GM18907 (cell line): Measurements from ENCODE around the gene NPC1L1.
"Not testable (repeated sequence)": the region's sequence is repeated elsewhere in the genome, so short reads cannot be mapped to it uniquely, and the experiment has no call there.

Experiments used
- ATAC-seq: cut with Tn5 transposase; IDR thresholded peaks from one replicate; pipeline ENCODE4 v1.9.1; 2021; ENCODE audit warnings: mild to moderate bottlenecking, moderate library complexity; ENCODE audit not compliant: unreplicated experiment

Gene NPC1L1

DNA sequence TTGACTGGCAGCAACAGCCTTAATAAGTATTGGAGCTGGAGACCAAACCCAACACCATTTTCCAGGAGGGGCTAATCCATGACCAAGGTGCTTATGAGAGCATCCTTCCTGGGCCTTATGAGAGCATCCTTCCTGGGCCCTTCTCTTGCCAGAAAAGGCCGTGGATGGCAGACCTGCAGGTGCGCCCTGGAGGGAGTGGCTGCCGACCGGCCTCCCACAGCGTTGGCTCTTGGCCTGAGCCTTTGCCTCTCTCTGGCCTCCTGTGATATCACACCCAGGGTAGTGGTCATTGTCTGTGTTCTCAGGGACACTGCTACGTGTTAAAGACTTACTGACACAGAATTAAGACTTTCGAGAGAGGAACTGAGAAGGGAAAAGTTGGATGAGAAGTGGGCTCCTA, 28.4 kb downstream of the NPC1L1 start:
- ATAC-seq, result no peak

DNA sequence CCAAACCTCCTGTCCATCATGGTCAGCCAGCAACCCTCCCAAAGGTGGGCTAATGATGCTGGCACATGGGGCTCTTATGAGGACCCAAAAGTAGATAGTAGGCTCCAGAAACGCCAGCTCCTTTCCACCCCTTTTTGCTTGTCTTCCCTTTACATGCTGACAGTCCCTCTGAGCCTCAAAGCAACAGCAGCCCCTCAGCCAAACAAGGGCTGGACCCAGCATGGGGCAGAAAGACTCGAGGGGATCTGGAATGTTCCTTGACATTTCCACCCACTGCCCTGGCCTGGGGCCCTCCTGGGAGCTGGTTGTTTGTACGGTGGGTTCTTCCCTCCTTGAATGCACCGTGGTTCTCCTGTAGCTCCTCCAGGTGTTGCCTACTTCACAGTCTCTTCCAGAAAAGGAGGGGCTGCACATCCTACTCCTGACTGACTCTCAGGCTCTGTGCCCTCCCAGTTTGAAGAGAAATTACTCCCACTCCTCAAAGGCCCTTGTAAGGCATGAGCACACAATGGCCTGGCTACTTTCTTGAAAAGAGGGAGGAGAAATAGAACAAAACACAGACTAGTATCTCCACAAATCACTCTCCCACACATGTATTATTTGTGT, 29.2 kb downstream of the NPC1L1 start:
- ATAC-seq, result no peak

DNA sequence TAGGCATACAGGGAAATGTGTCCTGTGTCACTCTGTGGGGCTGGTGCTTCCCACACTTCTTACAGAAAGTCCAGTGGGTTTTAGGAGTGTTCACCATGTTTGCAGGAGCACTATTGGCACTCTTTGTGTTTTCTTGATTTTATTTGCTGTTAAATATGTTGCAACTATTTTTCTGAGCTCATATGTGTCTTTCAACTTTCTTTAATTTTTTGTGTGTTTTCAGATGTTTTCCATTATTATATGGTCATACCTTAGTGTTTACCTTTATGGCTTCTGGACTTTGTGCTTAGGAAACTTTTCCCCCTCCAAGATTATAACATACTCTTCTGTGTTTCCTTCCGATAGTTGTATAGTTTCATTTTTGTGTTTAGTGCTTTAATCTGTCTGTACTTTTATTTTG, 29.9 kb downstream of the NPC1L1 start:
- ATAC-seq, result no peak

DNA sequence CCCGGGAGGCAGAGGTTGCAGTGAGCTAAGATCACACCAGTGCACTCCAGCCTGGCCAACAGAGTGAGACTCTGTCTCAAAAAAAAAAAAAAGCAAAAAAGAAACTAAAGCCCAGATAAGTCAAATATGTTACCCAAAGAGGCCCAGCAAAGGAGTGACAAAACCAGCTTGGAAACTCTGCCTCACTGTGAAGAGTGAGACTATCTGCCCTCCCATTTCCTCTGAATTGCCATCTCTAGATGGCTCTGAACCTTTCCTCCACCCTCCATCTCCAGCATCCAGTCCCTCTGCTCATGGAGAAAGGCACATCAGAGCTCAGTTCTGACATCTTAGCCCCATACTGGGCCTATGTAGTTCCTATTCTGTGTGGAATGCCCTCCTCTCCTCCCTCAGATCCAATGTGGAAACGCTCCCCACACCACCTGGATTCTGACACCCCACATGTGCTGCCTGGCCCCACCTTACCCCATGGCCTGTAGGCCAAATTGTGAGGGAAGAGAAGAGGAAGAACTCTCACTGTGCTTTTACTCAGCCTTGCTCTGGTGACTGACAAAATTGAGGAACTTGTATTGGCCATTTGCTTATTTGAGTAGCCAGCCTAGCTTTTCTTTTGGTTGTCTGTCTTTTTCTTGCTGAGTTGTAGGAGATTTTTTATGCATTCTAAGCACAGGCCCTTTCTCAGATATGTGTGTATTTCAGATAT, 32.7 kb downstream of the NPC1L1 start:
- ATAC-seq, result no peak

DNA sequence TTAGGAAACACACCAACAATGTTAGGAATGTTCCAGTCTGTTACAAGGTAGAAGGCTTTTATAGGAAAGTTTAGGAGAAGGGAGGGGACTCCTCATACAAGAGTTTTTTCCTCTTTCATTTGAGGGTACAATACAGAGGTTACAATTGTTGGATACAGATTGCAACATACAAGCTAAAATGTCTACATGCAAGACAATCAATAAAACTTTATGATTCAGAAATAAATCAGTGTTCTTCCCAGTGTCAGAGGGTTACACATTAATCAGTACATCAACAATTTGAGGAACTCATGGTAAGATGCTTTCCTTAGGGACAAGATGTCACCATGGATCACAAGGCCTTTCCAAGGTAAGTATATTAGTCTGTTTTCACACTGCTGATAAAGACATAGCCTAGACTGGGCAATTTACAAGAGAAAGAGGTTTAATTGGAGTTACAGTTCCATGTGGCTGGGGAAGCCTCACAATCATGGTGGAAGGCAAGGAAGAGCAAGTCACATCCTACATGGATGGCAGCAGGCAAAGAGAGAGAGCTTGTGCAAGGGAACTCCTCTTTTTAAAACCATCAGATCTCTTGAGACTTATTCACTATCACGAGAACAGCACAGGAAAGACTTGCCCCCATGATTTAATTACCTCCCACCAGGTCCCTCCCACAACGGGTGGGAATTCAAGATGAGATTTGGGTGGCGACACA, 34.4 kb downstream of the NPC1L1 start:
- ATAC-seq, result not testable (repeated sequence)

DNA sequence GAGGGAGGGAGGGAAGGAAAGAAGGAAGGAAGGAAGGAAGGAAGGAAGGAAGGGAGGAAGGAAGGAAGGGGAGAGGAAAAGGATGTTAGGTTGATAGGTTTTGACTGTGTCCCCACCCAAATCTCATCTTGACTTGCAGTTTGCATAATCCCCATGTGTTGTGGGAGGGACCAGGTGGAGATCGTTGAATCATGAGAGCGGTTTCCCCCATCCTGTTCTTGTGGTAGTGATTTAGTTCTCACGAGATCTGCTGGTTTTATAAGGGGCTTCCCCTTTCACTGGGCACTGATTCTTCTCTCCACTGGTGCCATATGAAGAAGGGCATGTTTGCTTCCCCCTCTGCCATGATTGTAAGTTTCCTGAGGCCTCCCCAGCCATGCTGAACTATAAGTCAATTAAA, 35.5 kb downstream of the NPC1L1 start:
- ATAC-seq, result no peak

DNA sequence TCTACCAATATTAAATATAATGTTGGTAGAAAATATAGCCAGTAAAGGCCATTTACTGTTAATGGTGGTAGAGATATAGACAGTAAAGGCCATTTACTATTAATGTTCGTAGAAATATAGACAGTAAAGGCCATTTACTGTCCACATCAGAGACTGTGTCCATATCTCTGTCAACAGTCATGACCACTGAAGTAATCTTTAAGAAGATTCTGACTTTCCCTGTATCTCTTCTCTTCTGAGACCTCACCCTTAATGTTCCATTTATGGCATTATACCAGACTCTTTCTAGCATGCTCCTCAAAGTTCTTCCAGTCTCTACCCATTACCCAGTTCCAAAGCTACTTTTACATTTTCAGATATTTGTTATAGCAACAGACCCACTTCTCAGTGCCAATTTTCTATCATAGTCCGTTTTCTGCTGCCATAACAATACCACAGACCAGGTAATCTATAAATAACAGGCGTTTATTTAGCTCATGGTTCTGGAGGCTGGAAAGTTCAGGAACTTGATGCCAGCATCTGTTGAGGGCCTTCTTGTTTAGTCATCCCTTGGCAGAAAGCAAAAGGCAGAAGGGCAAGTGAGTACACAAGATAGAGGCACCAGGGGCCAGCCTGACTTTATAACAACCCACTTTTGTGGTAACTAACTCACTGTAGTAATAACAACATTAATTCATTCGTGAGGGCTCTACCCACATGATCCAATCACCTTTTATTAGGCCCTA, 42.7 kb downstream of the NPC1L1 start:
- ATAC-seq, result no peak

DNA sequence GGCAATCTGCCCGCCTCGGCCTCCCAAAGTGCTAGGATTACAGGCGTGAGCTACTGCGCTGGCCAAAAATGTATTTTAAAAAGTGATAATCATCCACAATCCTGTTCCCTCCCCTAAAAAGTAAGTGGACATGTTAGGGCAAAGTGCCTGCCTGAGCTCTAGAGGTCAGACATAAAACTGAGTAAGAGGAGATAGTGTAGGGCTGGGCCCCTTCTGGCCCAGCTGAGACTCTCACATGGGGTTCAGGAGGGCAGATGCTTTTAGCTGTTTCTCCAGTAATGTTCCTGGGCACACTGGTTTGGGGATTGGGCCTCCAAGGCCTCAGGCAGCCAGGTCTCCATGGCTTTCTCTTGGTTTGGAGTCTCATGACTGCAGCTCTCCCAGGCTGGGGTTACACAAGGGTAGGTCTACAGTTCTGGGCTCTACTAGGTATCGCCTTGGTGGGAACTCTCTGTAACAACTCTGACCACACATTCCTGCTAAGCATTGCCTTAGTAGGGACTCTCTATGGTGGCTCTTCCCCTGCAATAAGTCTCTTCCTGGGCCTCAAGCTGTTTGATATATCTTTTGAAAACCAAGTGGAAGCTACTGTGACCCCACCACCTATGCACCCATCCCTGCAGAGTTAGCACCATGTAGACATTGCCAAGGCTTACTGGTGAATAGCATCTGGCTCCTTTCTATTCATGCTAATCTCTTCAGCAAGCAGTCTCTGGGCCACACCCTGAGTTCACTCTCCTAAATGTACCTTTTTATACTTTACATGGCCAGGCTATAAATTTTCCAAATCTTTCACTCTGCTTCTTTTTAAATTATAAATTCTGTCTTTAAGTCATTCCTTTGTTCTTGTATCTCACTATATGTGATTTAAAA, 43.7 kb downstream of the NPC1L1 start:
- no peak for ATAC-seq

DNA sequence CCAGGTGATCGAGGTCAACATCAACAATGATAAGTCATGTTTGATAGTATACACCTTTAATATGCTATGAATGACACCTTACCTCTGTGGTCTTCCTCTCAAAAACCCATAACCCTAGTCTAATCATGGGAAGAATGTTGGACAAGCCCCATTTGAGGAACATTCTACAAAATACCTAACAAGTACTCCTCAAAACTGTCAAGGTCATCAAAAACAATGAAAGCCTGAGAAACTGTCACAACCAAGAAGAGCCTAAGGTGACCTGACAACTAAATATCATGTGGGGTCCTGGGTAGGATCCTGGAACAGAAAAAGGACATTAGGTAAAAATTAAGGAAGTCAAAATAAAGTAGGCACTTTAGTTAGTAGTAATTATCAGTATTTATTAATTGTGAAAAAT, 44.7 kb downstream of the NPC1L1 start:
- ATAC-seq, result no peak

DNA sequence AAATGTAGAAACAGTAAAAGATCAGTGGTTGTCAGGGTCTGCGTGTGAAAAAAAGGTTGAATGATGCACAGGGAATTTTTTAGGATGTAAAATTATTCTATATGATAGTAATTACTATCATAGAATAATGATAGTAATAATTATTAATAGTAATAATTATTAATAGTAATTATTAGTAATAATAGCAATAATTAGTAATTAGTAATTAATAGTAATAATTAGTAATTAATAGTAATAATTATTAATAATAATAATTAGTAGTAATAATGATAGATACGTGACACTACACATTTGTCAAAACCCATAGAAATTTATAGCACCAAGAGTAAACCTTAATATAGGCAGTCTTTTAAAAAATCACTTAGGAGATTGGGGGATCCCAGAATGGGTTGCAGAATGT, 46.2 kb downstream of the NPC1L1 start:
- ATAC-seq, result no peak

DNA sequence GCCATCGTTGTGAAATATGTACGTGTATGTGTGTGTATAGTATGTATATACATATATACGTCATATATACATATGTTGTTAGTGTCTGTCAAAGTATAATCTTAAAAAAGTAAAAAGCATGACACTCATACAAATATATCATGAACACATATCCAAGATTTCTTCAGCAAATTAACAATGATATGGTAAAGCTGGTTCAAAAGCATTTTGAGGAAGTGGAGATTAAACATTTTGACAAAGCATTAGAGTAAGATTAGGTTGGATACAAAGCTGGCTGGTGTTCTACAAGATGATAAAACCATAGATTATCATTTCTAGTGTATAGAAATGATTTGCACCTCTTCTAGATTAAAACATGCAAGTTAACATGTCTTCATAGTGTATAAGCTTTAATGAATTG, 49.9 kb downstream of the NPC1L1 start:
- no peak for ATAC-seq

DNA sequence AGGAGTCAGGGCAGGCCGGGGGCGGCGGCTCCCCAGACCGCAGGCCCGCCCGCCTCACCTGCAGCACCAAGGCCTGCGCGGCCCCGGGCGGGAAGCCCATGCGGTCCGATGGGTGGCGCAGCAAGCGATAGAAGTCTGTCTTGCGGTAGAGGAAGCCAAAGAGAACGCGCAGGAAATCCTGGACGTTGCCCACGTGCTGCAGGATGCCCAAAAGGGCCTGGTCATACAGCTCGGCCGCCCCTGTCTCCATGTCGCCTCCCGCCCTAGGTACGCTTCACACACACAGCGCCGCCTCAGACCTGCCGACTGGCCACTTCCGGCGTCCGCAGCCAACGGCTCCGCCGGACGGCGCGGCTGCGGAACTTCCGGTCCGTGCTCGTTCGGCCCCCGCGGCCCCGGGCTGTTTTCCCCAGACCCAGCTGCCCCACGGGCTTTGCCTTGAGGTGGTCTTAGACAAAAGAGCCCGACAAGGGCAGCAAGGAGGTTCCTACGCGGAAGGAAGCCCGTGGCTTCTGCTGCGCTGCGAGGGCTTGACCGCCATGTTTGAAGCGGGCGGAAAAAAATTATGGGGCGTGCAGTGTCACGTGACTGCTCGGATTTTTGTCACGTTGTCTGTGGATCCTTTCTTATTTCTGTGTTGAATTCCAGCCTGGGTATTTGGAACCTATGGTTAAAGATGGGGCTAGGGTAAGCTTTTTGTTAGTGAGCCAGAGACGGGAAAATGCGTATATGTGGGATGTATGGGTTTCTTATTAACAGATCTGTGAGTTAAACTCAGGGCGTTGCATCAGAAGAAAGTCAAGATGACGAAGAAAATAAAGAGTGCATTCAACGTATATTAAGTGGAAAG, 50.6 kb downstream of the NPC1L1 start, which contains the start of gene NUDCD3:
TSS of gene NUDCD3 (minus strand) at position 308 of the 850 bp plus-strand sequence. CDS start at position 250, 58 bp downstream.
- ATAC-seq, result peak; percentile 95

DNA sequence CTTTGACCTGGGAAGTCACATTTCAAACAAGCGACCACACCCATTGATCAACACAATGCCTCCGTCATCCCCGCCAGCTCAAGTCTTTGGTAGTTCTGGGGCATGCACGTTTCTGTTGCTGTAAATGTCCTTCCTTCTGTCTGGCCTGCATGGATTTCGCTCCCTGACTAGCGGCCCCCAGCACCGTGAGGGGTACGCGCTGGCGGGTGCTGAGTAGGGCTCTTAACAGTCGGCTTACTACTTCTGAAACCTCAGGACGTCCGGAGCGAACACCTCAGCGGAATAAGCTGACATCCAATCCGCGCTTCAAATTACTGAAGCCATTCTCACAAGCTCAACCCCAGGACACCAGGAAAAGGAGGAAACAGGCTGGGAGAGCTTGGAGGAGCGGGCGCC, 51.2 kb downstream of the NPC1L1 start:
- peak; percentile 29 for ATAC-seq

DNA sequence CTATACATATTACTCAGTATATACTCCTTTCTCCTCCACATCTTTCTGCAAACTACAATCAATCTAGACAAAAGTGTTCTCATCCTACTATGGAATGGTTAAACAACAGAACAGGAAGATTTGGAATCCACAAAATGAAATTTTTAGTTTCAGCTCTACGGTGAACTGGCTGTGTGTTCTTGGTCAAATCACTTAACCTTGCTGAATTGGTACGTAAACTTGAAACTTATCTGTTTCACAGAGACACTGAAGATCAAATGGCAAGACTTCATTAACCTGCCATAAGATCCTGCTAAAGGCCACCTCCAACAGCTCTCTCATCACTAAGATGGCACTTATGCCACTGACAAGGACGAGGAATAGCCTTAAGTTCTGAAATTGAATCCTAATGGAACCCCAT, 52.2 kb downstream of the NPC1L1 start:
- no peak for ATAC-seq

DNA sequence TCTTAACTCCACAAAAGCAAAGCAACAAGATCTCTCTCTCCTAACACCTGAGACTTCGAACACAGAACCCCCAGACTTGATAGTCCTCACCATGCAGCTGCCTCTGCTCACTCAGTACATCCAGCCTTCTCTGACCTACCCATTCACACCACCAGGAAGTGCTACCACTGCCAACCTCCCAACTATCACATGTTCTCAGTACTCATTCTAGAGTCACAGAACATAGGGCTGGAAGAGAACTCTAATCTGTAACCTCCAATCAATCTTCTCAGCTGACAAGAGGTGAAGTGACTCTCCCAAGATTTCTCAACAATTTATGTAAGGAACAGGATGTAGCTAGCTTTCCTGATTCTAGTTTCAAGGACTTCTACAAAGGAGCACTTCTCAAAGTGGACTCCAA, 54.4 kb downstream of the NPC1L1 start:
- no peak for ATAC-seq

DNA sequence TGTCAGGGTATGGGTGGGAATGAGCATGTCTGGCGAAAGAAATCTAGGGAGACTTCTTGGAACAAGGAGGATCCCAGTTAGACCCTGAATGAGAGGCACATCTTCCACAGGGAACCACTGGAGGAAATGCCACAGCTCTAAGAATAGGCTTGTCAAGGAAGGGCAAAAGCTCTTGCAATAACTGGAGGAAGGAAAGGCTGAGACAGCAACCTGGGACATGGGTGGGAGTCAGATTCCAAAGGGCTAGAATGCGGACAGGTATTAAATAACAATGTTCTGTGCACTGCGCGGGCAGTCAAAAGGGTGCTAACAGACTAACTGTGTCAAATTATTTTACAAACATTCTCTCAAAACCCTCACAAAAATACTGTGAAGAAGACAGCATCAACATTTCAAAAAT, 55.1 kb downstream of the NPC1L1 start:
- no peak for ATAC-seq

DNA sequence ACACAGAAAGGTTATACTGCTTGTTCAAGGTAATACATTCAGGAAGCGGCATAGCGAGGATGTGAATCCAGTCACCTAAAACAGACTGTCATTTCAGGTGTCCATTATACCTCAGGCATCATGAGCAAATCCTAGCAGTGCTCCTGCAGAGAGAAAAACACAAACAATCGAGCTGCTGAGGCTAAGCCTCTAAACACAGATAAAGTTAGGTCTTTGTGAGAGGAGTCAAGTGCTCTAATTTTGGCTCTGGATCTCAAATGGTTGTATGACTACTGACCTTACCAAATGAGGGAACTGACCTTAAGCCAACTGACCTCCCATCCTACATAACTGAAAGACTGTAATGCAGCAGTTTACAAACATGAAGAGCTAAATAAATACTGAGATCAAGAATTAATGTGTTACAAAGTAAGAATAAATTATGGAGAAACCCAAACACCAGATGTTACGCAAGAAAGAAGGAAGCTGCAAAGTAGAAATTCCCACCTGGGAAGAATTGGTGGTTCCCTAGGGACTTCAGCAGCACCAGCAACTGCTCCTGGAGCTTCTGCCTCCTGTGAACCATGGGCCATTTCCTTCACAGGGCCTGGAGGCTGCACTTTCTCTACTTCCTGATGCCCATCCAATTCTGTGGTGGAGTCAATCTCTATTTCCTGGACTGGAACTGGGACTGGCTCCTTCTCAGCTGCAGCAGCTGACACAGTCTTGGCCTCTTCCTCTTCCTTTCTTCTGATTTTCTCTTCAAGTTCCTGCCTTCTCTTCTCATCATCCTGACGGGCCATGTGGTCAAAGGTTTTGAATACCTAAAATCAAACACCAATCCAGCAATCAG, 56.4 kb downstream of the NPC1L1 start:
- no peak for ATAC-seq
